ENCODE results near the gene DOCK3. TPM values are rescaled to one million over a fixed set of nuclear protein-coding genes. Genes with fewer than 3 reads are reported as not detected.

The DOCK3 gene
- total RNA-seq, 1 donor from 2014 or later, result 10.0 TPM

DNA sequence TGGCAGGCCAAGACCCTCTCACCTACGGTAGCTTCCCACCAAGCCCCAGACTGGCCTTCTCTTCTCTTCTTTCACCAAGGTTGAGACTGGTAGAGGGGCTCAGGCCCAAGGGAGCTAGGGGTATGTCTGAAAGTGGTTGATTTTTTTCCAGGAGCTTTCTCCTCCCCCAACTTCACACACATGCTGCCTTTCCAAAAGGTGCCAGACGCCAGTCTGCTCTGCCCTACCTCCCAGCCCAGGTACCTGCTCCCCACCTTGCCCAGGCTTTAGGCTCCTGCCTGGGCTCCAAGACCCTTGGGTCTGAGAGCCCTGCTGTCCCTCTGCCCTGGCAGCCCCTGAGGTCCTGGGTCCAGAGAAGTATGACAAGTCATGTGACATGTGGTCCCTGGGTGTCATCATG is 29.3 kb upstream of the DOCK3 start:
- Mint-ChIP-seq H3K36me3 (ENCODE audit: insufficient read depth) (peaks cover 8% of the 10 kb centered on the region), H3K9me3 (ENCODE audit: low read depth) (no peaks in the 10 kb centered on the region), H3K27me3 (no peaks in the 10 kb centered on the region), H3K4me3 (ENCODE audit: low read depth) (no peak overlapping the region), H3K4me1 (ENCODE audit: low read depth) (no peaks in the 10 kb centered on the region), H3K27ac (no peak overlapping the region)
- TF ChIP-seq, protein P1, sequence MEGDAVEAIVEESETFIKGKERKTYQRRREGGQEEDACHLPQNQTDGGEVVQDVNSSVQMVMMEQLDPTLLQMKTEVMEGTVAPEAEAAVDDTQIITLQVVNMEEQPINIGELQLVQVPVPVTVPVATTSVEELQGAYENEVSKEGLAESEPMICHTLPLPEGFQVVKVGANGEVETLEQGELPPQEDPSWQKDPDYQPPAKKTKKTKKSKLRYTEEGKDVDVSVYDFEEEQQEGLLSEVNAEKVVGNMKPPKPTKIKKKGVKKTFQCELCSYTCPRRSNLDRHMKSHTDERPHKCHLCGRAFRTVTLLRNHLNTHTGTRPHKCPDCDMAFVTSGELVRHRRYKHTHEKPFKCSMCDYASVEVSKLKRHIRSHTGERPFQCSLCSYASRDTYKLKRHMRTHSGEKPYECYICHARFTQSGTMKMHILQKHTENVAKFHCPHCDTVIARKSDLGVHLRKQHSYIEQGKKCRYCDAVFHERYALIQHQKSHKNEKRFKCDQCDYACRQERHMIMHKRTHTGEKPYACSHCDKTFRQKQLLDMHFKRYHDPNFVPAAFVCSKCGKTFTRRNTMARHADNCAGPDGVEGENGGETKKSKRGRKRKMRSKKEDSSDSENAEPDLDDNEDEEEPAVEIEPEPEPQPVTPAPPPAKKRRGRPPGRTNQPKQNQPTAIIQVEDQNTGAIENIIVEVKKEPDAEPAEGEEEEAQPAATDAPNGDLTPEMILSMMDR (IDR thresholded peaks at IDR 0.05; ENCODE audit: unreplicated experiment), result no peak
- DNase-seq (ENCODE audit: low spot score, unreplicated experiment), result no peak

DNA sequence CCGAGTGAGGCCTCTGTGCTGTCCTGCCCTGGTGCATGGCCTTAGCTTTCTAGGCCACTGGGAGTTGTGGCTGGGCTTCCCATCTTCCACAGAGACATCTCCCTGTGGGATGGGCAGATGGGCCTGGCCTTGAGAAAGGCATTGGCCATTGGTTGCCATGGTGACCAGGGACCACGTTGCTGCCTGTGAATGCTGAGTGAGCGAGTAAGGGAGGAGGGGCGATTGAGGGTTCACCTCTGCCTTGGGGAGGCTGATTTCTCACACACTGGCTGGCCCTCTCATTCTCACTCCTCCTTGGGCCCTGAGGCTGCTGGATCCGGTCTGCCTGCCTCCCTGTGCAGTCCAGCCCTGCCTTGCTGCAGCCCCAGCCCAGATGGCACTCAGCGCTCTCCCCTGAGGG is 26.4 kb upstream of the DOCK3 start:
- peaks cover 2% of the 10 kb centered on the region for H3K36me3 Mint-ChIP-seq (ENCODE audit: insufficient read depth)
- no peaks in the 10 kb centered on the region for H3K9me3 Mint-ChIP-seq (ENCODE audit: low read depth)
- no peak overlapping the region for H3K4me3 Mint-ChIP-seq (ENCODE audit: low read depth)
- TF ChIP-seq, protein P1 (IDR thresholded peaks at IDR 0.05; ENCODE audit: unreplicated experiment), result no peak
- no peaks in the 10 kb centered on the region for H3K27me3 Mint-ChIP-seq
- no peaks in the 10 kb centered on the region for H3K4me1 Mint-ChIP-seq (ENCODE audit: low read depth)
- no peak overlapping the region for H3K27ac Mint-ChIP-seq
- DNase-seq (ENCODE audit: low spot score, unreplicated experiment), result no peak

DNA sequence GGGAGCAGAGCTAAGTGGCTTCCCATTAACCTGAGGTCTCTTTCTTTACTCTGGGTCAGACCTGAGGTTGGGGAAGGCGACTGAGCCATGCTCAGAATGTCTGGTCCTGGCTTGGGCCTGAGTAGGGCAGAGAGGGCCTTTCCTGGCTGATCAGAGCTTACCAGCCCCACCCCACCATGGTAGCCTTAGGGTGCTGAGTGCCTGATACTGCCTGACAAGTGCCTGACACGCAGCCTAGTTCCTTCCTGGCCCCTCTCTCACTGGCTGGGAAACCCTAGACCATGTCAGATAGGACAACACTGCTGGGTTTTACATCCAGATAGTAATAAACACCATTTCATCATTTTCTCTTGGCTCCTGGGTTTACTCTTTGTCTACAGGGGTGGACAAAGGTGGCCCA is 25.8 kb upstream of the DOCK3 start:
- peaks cover 1% of the 10 kb centered on the region for H3K36me3 Mint-ChIP-seq (ENCODE audit: insufficient read depth)
- H3K4me3 Mint-ChIP-seq (ENCODE audit: low read depth), result no peak overlapping the region
- no peaks in the 10 kb centered on the region for H3K27me3 Mint-ChIP-seq
- H3K27ac Mint-ChIP-seq, result no peak overlapping the region
- TF ChIP-seq, protein P1 (IDR thresholded peaks at IDR 0.05; ENCODE audit: unreplicated experiment), result no peak
- no peaks in the 10 kb centered on the region for H3K4me1 Mint-ChIP-seq (ENCODE audit: low read depth)
- no peak for DNase-seq (ENCODE audit: low spot score, unreplicated experiment)
- no peaks in the 10 kb centered on the region for H3K9me3 Mint-ChIP-seq (ENCODE audit: low read depth)

DNA sequence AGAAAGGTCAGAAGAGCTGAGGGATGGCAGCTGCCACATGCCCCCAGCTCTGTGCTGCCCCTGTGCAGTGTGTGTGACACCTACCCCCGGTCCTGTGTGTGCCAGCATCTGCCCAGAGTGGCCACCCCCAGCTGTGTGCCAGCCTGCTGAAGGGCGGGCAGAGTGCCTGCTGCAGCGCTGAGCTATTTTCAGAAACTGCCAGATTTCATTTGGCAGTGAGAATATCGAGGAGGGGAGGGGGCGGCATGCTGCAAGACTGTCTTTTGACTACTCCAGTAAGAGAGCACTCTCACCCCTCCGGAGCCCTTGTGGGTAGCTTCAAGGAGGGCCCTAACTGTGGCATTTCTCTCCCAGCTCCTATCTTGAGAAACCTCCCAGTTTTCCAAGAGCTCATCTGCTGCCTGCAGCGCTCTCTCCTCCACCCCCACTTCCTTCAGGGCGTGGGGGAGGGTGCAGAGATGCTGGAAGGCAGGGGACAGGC is 25.2 kb upstream of the DOCK3 start:
- no peak for DNase-seq (ENCODE audit: low spot score, unreplicated experiment)
- no peaks in the 10 kb centered on the region for H3K27me3 Mint-ChIP-seq
- no peak overlapping the region for H3K4me3 Mint-ChIP-seq (ENCODE audit: low read depth)
- peaks cover 1% of the 10 kb centered on the region for H3K36me3 Mint-ChIP-seq (ENCODE audit: insufficient read depth)
- H3K27ac Mint-ChIP-seq, result no peak overlapping the region
- H3K4me1 Mint-ChIP-seq (ENCODE audit: low read depth), result no peaks in the 10 kb centered on the region
- H3K9me3 Mint-ChIP-seq (ENCODE audit: low read depth), result no peaks in the 10 kb centered on the region
- TF ChIP-seq, protein P1 (IDR thresholded peaks at IDR 0.05; ENCODE audit: unreplicated experiment), result no peak

DNA sequence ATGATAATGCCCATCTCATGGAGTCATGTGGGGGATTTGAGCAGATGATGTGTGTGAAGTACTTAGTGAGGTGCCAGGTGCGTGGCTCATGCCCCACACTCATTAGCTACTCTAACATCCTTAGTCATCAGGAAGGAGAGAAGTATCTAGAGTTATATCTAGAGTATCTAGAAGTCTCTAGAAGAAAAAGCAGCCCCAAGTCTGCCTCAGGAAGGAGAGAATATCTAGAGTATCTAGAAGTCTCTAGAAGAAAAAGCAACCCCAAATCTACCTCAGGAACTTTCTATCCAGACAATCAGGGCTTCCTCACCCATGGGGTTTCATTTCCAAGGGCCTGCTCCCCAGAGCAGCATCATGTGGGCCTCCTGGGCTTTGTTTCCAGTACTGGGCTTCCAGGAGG is 24.7 kb upstream of the DOCK3 start:
- Mint-ChIP-seq H3K4me1 (ENCODE audit: low read depth) (no peaks in the 10 kb centered on the region), H3K27ac (no peak overlapping the region), H3K36me3 (ENCODE audit: insufficient read depth) (peaks cover 1% of the 10 kb centered on the region)

More for the DNA sequence above, 24.7 kb upstream of the DOCK3 start:
- TF ChIP-seq, protein P1 (IDR thresholded peaks at IDR 0.05; ENCODE audit: unreplicated experiment), result no peak
- H3K9me3 Mint-ChIP-seq (ENCODE audit: low read depth), result no peaks in the 10 kb centered on the region
- no peak for DNase-seq (ENCODE audit: low spot score, unreplicated experiment)
- H3K4me3 Mint-ChIP-seq (ENCODE audit: low read depth), result no peak overlapping the region
- H3K27me3 Mint-ChIP-seq, result no peaks in the 10 kb centered on the region
